Peyer's patch (tissue), 4 donors: Measurements from ENCODE around the gene ENPEP. TPM values are rescaled to one million over a fixed set of nuclear protein-coding genes. Genes with fewer than 3 reads are reported as not detected.
A peak's percentile ranks its signal among the peaks of the same experiment; 100 is the strongest.

ENCODE experiments used
- DNase-seq, 3 donors: peaks; one replicate each; pipeline ENCODE4 v3.0.0-alpha.2; 2017 to 2019
- H3K27ac ChIP-seq, 4 donors: fragments of 200-600 bp; sonication (generic); one replicate each; pipeline ENCODE4 v1.5.1; 2016 to 2019
- H3K27me3 ChIP-seq, 2 donors: fragments of 200-600 bp; sonication (generic); one replicate each; pipeline ENCODE4 v1.5.1; 2019
- H3K36me3 ChIP-seq, 3 donors: fragments of 200-600 bp; sonication (generic); one replicate each; pipeline ENCODE4 v1.5.1; 2016 to 2019
- H3K4me1 ChIP-seq, 4 donors: fragments of 200-600 bp; sonication (generic); one replicate each; pipeline ENCODE4 v1.5.1; 2016 to 2019
- H3K4me3 ChIP-seq, 4 donors: fragments of 200-600 bp; sonication (generic); 1 replicate in 3 of 4; 2 replicates in 1 of 4; pipeline ENCODE4 v1.5.1; 2016 to 2019; ENCODE audit warnings: mild to moderate bottlenecking in 1 of 4
- H3K9me3 ChIP-seq, 4 donors: fragments of 200-600 bp; sonication (generic); one replicate each; pipeline ENCODE4 v1.5.1; 2016 to 2019; ENCODE audit warnings: mild to moderate bottlenecking in 1 of 4
- CTCF ChIP-seq, 6 experiments: fragments of 450-650 bp in 4 of 6; fragments of 200-600 bp in 2 of 6; sonication (generic) in 1 of 6; IDR thresholded peaks; one replicate each; pipeline ENCODE4 v1.5.1; 2017 to 2019; ENCODE audit warnings: antibody characterized with exemption in 6 of 6, mild to moderate bottlenecking in 3 of 6, moderate library complexity in 1 of 6
- POLR2A ChIP-seq, 2 donors: fragments of 450-650 bp; IDR thresholded peaks; one replicate each; pipeline ENCODE4 v1.5.1; 2017; ENCODE audit warnings: antibody characterized with exemption in 2 of 2, mild to moderate bottlenecking in 2 of 2, moderate library complexity in 2 of 2
- small RNA-seq, 2 donors: library from RNA; depleted of rRNA; stranded (forward); fragments of <200 nt; gene quantifications; one replicate each; pipeline ENCODE3, GENCODE V24; 2016
- total RNA-seq, 4 donors: library from RNA; depleted of rRNA; stranded (reverse); fragments of >200 nt; gene quantifications; one replicate each; pipeline ENCODE4 v1.1.0, GENCODE V29; 2016

The ENPEP gene
- total RNA-seq, 4 donors from 2014 or later: 27.2 to 751 (median 412) TPM

- TF ChIP-seq POLR2A (IDR thresholded peaks at IDR 0.05) (no peak), CTCF (IDR thresholded peaks at IDR 0.05) (no peak)
- no peaks in the 10 kb centered on the region for H3K27me3 ChIP-seq
- peaks cover 0 to 5% (median 0%) of the 10 kb centered on the region in 4 donors for H3K9me3 ChIP-seq
- H3K27ac ChIP-seq: peak overlapping the region in 3 of 4 donors; percentile 17 to 80 (median 32)
- H3K36me3 ChIP-seq: no peaks in the 10 kb centered on the region
- peak overlapping the region in 2 of 4 donors; percentile 44 to 47 for H3K4me3 ChIP-seq
- H3K4me1 ChIP-seq: peaks cover 0 to 17% (median 2%) of the 10 kb centered on the region in 4 donors
- DNase-seq: no peak
Measured at GRCh38 chr4:110614173-110614963, 138.4 kb downstream of the ENPEP start.

Small RNAs within 50 kb of the gene (small RNA-seq; reads per million reads assigned to genes)
- gene RF00494: 0 reads per million in 2 donors

Other genes with a start within 250 kb of the ENPEP start
- 10 to 100 TPM in 3 of 4 donors, 1 to 10 TPM in 1; 6.6 to 31.8 (median 24.6) TPM for gene PITX2, start 146.9 kb downstream of the ENPEP start, total RNA-seq